NCI-H1417 treated with DMSO at 0.1 percent for 48 hours (cell line): ENCODE data around the gene NOXO1.
A peak's percentile ranks its signal among the peaks of the same experiment; 100 is the strongest.

Source experiments
- DNase-seq: peaks from one replicate; lab custom pipeline; 2025; lab: John Stamatoyannopoulos, UW

Gene NOXO1

DNA sequence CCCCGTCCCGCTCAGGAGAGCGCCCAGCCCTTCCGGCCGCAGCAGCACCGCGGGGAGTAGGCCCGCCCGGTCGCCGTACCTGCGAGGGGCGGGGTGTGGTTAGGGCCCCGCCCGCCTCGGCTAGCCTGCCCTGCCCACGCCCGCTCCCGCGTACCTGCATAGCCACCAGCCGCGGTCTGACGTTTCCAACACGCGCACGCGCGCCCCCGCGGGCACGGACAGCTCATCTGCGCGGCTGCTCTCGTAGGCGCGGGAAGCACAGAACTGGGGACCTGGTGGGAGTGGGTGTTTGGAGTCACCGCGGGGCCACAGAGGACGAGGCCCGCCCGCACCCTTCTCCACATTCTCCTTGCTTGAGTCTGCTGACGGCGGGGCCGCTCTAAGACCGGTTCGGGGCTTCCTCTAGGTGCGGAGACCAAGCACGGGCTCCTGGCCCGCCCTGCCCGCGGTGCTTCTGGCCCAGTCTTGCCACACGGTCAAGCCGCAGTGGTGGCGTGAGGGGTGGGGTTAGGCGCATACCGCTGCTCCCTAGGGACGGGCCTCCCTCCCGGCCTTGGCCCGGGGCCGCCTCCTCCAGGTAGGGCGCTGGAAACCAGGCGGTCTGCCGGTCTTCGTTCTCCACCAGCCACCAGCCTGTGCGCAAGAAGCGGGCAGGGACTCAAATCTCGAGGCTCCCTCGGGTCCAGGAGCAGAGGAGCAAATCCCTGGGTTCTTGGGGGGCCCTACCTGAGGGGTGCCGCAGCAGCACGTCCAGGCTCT is 1.8 kb downstream of the NOXO1 start:
- DNase-seq = no peak

GRCh38 chr16:1978476-1979120 is 2.7 kb downstream of the NOXO1 start:
- no peak for DNase-seq

GRCh38 chr16:1977875-1978268 is 3.4 kb downstream of the NOXO1 start:
- DNase-seq = no peak

- DNase-seq = no peak
Observed at GRCh38 chr16:1976951-1977874, 4.1 kb downstream of the NOXO1 start.

- DNase-seq = no peak
Observed at GRCh38 chr16:1976216-1976520, 5.1 kb downstream of the NOXO1 start.

- DNase-seq = no peak
Observed at GRCh38 chr16:1975432-1976215, 5.6 kb downstream of the NOXO1 start.

- no peak for DNase-seq
Observed at GRCh38 chr16:1974157-1975070, 6.9 kb downstream of the NOXO1 start.

- no peak for DNase-seq
Observed at GRCh38 chr16:1973461-1974156, 7.7 kb downstream of the NOXO1 start.

GRCh38 chr16:1972490-1972877 is 8.8 kb downstream of the NOXO1 start:
- DNase-seq = no peak

- DNase-seq = peak; percentile 59
Observed at GRCh38 chr16:1971796-1972489, 9.3 kb downstream of the NOXO1 start, which contains the start of gene TBL3. TSS of gene TBL3 (plus strand) at chr16:1972053. CDS start at chr16:1972165, 112 bp downstream.

- DNase-seq = no peak
Observed at GRCh38 chr16:1968146-1968953, 12.9 kb downstream of the NOXO1 start.

GRCh38 chr16:1966460-1966859 is 14.8 kb downstream of the NOXO1 start, which contains the start of gene RNF151:
TSS of gene RNF151 (plus strand) at chr16:1966856. CDS start at chr16:1966882, 26 bp downstream.
- DNase-seq = no peak

GRCh38 chr16:1965396-1966001 is 15.8 kb downstream of the NOXO1 start:
- DNase-seq = no peak

- peak; percentile 97 for DNase-seq
Observed at GRCh38 chr16:1964506-1965395, 16.5 kb downstream of the NOXO1 start, which contains the start of gene RPS2. TSS of gene RPS2 (minus strand) at chr16:1964826. CDS start at chr16:1964625, 201 bp downstream.

GRCh38 chr16:1963806-1964505 is 17.3 kb downstream of the NOXO1 start:
- no peak for DNase-seq
